OCI-LY7 (cell line): ENCODE results near the gene PLAC9. TPM values are rescaled to one million over a fixed set of nuclear protein-coding genes. Genes with fewer than 3 reads are reported as not detected.

ENCODE experiments used
- BruUV-seq: library from RNA; stranded (reverse); fragments of 400-500 nt; replicated peaks from 2 replicates; lab custom pipeline; 2021; lab: Mats Ljungman, UMichigan
- CTCF ChIA-PET: fragments of 300-600 bp; sonication (Branson Sonifier 250); formaldehyde crosslinking; loops from one replicate; lab custom pipeline; 2022; ENCODE audit warnings: antibody characterized with exemption; ENCODE audit not compliant: unreplicated experiment; lab: Charles Lee
- POLR2A ChIA-PET: fragments of 300-600 bp; sonication (Branson Sonifier 250); formaldehyde crosslinking; loops from one replicate; lab custom pipeline; 2022; ENCODE audit warnings: antibody characterized with exemption; lab: Charles Lee
- DNase-seq: peaks from one replicate; pipeline ENCODE4 v3.0.0-alpha.2; 2015; ENCODE audit warnings: low spot score
- H2AFZ ChIP-seq: fragments of 200-600 bp; sonication (generic), shearing (Covaris generic); 2 replicates; pipeline ENCODE4 v1.6.1; 2014; ENCODE audit warnings: mild to moderate bottlenecking, antibody characterized with exemption, low read length, moderate library complexity
- H3K27ac ChIP-seq: fragments of 200-600 bp; sonication (generic); 2 replicates; pipeline ENCODE4 v1.5.1; 2014; ENCODE audit warnings: mixed run types, low read depth, mild to moderate bottlenecking, moderate library complexity, low read length, inconsistent platforms; ENCODE audit not compliant: poor library complexity, severe bottlenecking
- H3K36me3 ChIP-seq: fragments of 200-600 bp; sonication (generic); 2 replicates; pipeline ENCODE4 v1.6.1; 2014; ENCODE audit warnings: mild to moderate bottlenecking, antibody characterized with exemption, low read length, moderate library complexity, mixed read lengths; ENCODE audit not compliant: insufficient read depth
- H3K4me1 ChIP-seq: fragments of 200-600 bp; sonication (generic); 2 replicates; pipeline ENCODE4 v1.5.1; 2014; ENCODE audit warnings: mild to moderate bottlenecking, low read length; ENCODE audit not compliant: insufficient read depth, poor library complexity, severe bottlenecking
- H3K4me2 ChIP-seq: fragments of 200-600 bp; sonication (generic); 2 replicates; pipeline ENCODE4 v1.6.1; 2014; ENCODE audit warnings: mild to moderate bottlenecking, low read length
- H3K4me3 ChIP-seq: fragments of 200-600 bp; sonication (generic); 2 replicates; pipeline ENCODE4 v1.5.1; 2014; ENCODE audit warnings: mild to moderate bottlenecking, low read depth, low read length; ENCODE audit not compliant: poor library complexity, severe bottlenecking
- H3K79me2 ChIP-seq: fragments of 200-600 bp; sonication (generic); 2 replicates; pipeline ENCODE4 v1.6.1; 2016; ENCODE audit warnings: low read depth, mild to moderate bottlenecking, low read length, moderate library complexity, mixed read lengths; ENCODE audit not compliant: insufficient read depth
- H3K9me2 ChIP-seq: fragments of 200-600 bp; sonication (generic); 2 replicates; pipeline ENCODE4 v1.6.1; 2016; ENCODE audit warnings: mild to moderate bottlenecking, low read length, mixed read lengths; ENCODE audit not compliant: insufficient read depth
- H3K9me3 ChIP-seq: fragments of 200-600 bp; sonication (generic); 2 replicates; pipeline ENCODE4 v1.6.1; 2014; ENCODE audit warnings: mild to moderate bottlenecking, mixed run types, low read length, mixed read lengths
- H4K20me1 ChIP-seq: fragments of 200-600 bp; sonication (generic); 2 replicates; pipeline ENCODE4 v1.6.1; 2014; ENCODE audit warnings: mild to moderate bottlenecking, antibody characterized with exemption, low read length, moderate library complexity, mixed read lengths; ENCODE audit not compliant: insufficient read depth
- EZH2phosphoT487 ChIP-seq: fragments of 200-600 bp; sonication (generic); IDR thresholded peaks from 2 replicates; pipeline ENCODE4 v1.6.1; 2018; ENCODE audit warnings: low read depth, borderline replicate concordance, mild to moderate bottlenecking, mixed run types, antibody characterized with exemption, low read length, moderate library complexity, mixed read lengths
- intact Hi-C: fragments of 100-400 bp; cut with micrococcal nuclease; formaldehyde crosslinking; loops from one replicate; pipeline ENCODE4 v1.10.0; 2022; ENCODE audit not compliant: unreplicated experiment
- total RNA-seq, 2 experiments: library from RNA; depleted of rRNA in 1 of 2; stranded (reverse); fragments of >200 nt in 1 of 2; shearing (Covaris generic) in 1 of 2; gene quantifications; 2 replicates each; pipeline ENCODE4 v1.2.3, GENCODE V29; 2014 to 2022
- TF ChIP-seq, protein P1 (sequence below): fragments of 200-600 bp; sonication (generic); conservative IDR thresholded peaks from 2 replicates; pipeline ENCODE4 v1.5.1; 2014; ENCODE audit warnings: mild to moderate bottlenecking, antibody characterized with exemption, low read length, moderate library complexity, mixed read lengths

PLAC9 gene
- total RNA-seq, 2 experiments from 2014 or later: not detected

DNA sequence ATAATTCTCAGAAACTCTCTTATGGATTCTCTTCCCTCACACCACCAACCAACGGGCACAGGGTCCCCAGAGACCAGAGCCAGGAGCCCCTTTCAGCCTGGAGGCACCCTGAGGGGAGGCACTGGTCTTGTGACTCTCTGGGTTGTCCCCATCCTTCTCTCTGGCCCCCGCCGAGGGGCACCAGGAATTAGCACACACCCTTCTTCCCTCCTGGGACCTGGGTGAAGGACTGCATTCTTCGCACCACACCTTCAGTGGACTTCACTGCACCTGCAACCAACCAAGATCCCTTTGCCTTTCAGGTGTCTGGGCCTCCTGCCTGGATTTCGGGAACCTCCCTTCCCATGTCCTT, 22.1 kb downstream of the PLAC9 start:
- Histone ChIP-seq H3K9me3 (no peaks in the 10 kb centered on the region; the same call in 1 of the 2 replicates), H4K20me1 (no peaks in the 10 kb centered on the region), H3K9me2 (no peaks in the 10 kb centered on the region), H3K4me2 (no peak overlapping the region), H2AFZ (no peak overlapping the region), H3K36me3 (peaks cover 82% of the 10 kb centered on the region), H3K27ac (no peak overlapping the region), H3K4me1 (no peaks in the 10 kb centered on the region), H3K79me2 (no peaks in the 10 kb centered on the region), H3K4me3 (no peak overlapping the region)
- intact Hi-C loops: no loop called here
- ChIA-PET CTCF (no interaction called here), POLR2A (interaction anchor here (1.0 kb wide), 1 partner anchor 51 kb away, joined by 3 read pairs; no protein-coding TSS in a partner anchor)
- TF ChIP-seq, protein P1, sequence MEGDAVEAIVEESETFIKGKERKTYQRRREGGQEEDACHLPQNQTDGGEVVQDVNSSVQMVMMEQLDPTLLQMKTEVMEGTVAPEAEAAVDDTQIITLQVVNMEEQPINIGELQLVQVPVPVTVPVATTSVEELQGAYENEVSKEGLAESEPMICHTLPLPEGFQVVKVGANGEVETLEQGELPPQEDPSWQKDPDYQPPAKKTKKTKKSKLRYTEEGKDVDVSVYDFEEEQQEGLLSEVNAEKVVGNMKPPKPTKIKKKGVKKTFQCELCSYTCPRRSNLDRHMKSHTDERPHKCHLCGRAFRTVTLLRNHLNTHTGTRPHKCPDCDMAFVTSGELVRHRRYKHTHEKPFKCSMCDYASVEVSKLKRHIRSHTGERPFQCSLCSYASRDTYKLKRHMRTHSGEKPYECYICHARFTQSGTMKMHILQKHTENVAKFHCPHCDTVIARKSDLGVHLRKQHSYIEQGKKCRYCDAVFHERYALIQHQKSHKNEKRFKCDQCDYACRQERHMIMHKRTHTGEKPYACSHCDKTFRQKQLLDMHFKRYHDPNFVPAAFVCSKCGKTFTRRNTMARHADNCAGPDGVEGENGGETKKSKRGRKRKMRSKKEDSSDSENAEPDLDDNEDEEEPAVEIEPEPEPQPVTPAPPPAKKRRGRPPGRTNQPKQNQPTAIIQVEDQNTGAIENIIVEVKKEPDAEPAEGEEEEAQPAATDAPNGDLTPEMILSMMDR: no peak
- TF ChIP-seq EZH2phosphoT487: no peak
- BruUV-seq: no TSS peak
- no peak for DNase-seq

DNA sequence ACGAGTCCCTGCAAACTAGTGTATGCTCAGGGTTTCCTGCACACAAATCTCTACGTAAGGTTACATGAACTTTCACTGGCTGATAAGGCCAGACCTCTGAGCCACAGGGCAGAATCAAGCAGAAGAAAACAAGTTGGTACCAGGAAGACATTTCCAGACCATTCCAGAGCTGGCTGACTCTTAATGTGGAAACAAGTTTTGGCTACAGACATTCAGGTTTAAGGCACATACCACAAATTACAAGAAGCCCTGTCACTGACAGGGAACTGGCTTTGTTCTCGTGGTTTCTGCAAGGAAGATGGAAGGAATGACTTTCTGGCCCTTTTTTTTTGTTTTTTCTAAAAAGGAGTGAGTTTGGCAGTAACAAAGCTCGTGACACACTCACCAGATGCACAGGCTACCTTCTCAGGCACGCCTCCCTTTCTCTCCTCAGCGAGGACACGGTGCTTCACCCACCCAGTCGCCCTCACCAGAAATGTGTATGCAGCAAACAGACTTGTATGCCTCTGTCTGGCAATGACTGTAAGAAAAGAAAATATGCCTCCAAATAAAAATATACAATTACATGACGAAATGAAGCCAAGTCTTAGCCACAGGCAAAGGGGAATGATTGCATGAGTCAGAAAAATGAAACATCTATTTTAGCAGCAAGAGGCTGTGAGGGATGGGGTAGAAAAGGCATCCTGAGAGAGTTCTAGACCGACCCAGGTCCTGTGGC, 22.6 kb downstream of the PLAC9 start:
- CTCF ChIA-PET: no interaction called here
- H3K9me2 ChIP-seq: no peaks in the 10 kb centered on the region
- no peak overlapping the region for H3K4me3 ChIP-seq
- DNase-seq: no peak
- H3K36me3 ChIP-seq: peaks cover 81% of the 10 kb centered on the region
- POLR2A ChIA-PET: no interaction called here
- no peak overlapping the region for H2AFZ ChIP-seq
- no TSS peak for BruUV-seq
- no peaks in the 10 kb centered on the region for H4K20me1 ChIP-seq
- H3K4me2 ChIP-seq: no peak overlapping the region
- intact Hi-C loops: no loop called here
- H3K27ac ChIP-seq: no peak overlapping the region
- no peaks in the 10 kb centered on the region for H3K9me3 ChIP-seq
- no peaks in the 10 kb centered on the region for H3K79me2 ChIP-seq
- no peaks in the 10 kb centered on the region for H3K4me1 ChIP-seq
- TF ChIP-seq, protein P1: no peak
- no peak for TF ChIP-seq EZH2phosphoT487

DNA sequence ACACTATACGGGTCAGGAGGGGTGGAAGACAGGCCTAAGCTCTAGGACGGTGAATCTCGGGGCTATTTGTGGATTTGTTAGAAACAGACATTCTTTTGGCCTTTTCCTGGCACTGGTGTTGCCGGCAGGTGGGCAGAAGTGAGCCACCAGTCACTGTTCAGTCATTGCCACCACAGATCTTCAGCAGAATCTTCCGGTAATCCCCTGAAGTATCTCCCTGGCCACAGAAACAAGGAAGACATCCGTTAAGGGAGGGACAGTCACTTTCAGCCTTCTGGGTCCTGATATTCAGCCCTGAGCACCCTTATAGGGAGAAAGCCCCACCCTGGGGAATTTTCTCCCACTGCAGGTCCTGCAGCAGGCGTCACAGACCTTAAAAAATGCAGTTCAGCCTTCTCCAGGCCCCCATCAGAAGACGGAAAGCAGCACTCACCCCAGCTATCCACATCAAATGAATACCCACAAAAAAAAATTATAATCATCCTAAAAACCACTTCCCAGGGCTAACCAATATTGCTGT, 23.2 kb downstream of the PLAC9 start:
- Histone ChIP-seq H3K79me2 (no peaks in the 10 kb centered on the region), H3K4me3 (no peak overlapping the region), H3K9me3 (no peaks in the 10 kb centered on the region), H3K4me2 (no peak overlapping the region), H3K27ac (no peak overlapping the region), H4K20me1 (no peaks in the 10 kb centered on the region), H3K9me2 (no peaks in the 10 kb centered on the region), H2AFZ (no peak overlapping the region), H3K4me1 (no peaks in the 10 kb centered on the region), H3K36me3 (peaks cover 75% of the 10 kb centered on the region)
- ChIA-PET CTCF (no interaction called here), POLR2A (no interaction called here)
- intact Hi-C loops: no loop called here
- TF ChIP-seq, protein P1: no peak
- no peak for TF ChIP-seq EZH2phosphoT487
- DNase-seq: no peak
- BruUV-seq: no TSS peak
